Upper lobe of left lung (tissue), 6 donors: ENCODE measurements around the gene ATP9A. TPM values are rescaled to one million over a fixed set of nuclear protein-coding genes. Genes with fewer than 3 reads are reported as not detected.
A peak's percentile ranks its signal among the peaks of the same experiment; 100 is the strongest.

Experiments used
- ATAC-seq, 2 donors: fragments of 200-7000 bp; cut with Tn5 transposase; one replicate each; pipeline ENCODE4 v1.9.1; 2022; ENCODE audit warnings: mild to moderate bottlenecking in 2 of 2, moderate library complexity in 2 of 2; ENCODE audit not compliant: low FRiP score in 2 of 2
- DNase-seq, 2 donors: peaks; one replicate each; pipeline ENCODE4 v3.0.0-alpha.2; 2019 to 2020
- H3K27ac ChIP-seq, 4 donors: fragments of 200-600 bp; sonication (generic); one replicate each; pipeline ENCODE4 v1.5.1; 2016 to 2019
- H3K27me3 ChIP-seq, 4 donors: fragments of 200-600 bp; sonication (generic); one replicate each; pipeline ENCODE4 v1.5.1; 2017 to 2019
- H3K36me3 ChIP-seq, 4 donors: fragments of 200-600 bp; sonication (generic); one replicate each; pipeline ENCODE4 v1.5.1; 2016 to 2019
- H3K4me1 ChIP-seq, 4 donors: fragments of 200-600 bp; sonication (generic); one replicate each; pipeline ENCODE4 v1.5.1; 2018 to 2019
- H3K4me3 ChIP-seq, 4 donors: fragments of 200-600 bp; sonication (generic); one replicate each; pipeline ENCODE4 v1.5.1; 2017 to 2019; ENCODE audit warnings: mild to moderate bottlenecking in 2 of 4, moderate library complexity in 1 of 4
- H3K9me3 ChIP-seq, 4 donors: fragments of 200-600 bp; sonication (generic); one replicate each; pipeline ENCODE4 v1.5.1; 2018 to 2019
- EP300 ChIP-seq, 4 donors: sonication (generic); formaldehyde crosslinking; IDR thresholded peaks; one replicate each; pipeline ENCODE4 v1.5.1; 2017; ENCODE audit warnings: antibody characterized with exemption in 4 of 4, control low read depth in 2 of 4
- POLR2A ChIP-seq, 4 donors: fragments of 450-650 bp; IDR thresholded peaks; one replicate each; pipeline ENCODE4 v1.5.1; 2016 to 2017; ENCODE audit warnings: antibody characterized with exemption in 4 of 4, mild to moderate bottlenecking in 2 of 4
- POLR2AphosphoS5 ChIP-seq, 2 donors: sonication (generic); formaldehyde crosslinking; IDR thresholded peaks; one replicate each; pipeline ENCODE4 v1.5.1; 2017; ENCODE audit warnings: antibody characterized with exemption in 2 of 2
- WGBS, 2 donors: methylation state at CpG; one replicate each; pipeline ENCODE4 v1.1.5; 2017 to 2018; 5-methylcytosine and 5-hydroxymethylcytosine counted together
- total RNA-seq, 6 donors: library from RNA; depleted of rRNA in 4 of 6; stranded (reverse); fragments of >200 nt in 4 of 6; gene quantifications; one replicate each; pipeline versions ENCODE4 v1.1.0 to v1.2.1, GENCODE V29; 2016 to 2021
- TF ChIP-seq, protein P1 (sequence below), 6 experiments: fragments of 450-650 bp in 4 of 6; fragments of 200-600 bp in 2 of 6; sonication (generic) in 2 of 6; IDR thresholded peaks; one replicate each; pipeline ENCODE4 v1.5.1; 2016 to 2019; ENCODE audit warnings: antibody characterized with exemption in 6 of 6
- donor health status: DM: no; HTN: no; CAD: no; lungs with moderate emphysema.
- donor health status: DM: no; HTN: yes; CAD: no; lungs with severe emphysema.

Gene ATP9A
- total RNA-seq, 6 donors from 2014 or later: 15.7 to 31.3 (median 22.8) TPM

DNA sequence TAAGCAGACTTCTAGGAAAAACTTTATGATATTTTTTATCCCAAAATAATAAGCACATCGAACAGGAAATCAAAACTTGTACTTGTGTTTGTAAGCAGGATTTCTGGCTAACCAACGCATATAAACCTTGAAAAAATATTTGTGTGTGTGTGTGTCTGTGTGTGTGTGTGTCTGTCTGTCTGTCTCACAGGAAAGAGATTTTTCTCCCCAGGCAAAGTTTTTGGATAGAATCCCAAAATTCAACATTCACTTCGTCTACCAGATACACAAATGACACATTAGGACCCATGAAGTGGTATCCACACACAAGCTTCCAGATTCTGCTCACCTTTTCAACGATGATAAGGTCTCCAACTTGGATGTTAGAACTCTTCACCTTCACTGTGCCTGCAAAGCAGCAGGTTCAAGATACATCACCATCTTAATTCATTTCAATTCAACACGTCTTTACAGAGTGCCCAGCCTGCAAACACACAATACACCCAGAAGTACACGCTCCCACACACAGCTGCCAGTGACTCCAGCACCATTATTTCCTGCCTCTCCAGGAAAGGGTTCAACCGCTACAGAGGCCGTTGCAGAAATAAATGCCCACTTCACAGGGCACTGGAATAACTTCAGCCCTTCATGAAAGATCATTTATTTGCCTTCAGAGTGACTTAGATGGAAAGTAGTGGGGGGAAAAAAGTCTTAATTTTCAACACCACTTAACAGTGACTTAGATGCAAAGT, 70.9 kb downstream of the ATP9A start:
- ATAC-seq (no peak), DNase-seq (no peak)
- no peaks in the 10 kb centered on the region for H3K36me3 ChIP-seq
- no peak overlapping the region for H3K4me3 ChIP-seq
- H3K27ac ChIP-seq: no peak overlapping the region
- no peaks in the 10 kb centered on the region for H3K9me3 ChIP-seq
- H3K27me3 ChIP-seq: no peaks in the 10 kb centered on the region
- TF ChIP-seq, protein P1, sequence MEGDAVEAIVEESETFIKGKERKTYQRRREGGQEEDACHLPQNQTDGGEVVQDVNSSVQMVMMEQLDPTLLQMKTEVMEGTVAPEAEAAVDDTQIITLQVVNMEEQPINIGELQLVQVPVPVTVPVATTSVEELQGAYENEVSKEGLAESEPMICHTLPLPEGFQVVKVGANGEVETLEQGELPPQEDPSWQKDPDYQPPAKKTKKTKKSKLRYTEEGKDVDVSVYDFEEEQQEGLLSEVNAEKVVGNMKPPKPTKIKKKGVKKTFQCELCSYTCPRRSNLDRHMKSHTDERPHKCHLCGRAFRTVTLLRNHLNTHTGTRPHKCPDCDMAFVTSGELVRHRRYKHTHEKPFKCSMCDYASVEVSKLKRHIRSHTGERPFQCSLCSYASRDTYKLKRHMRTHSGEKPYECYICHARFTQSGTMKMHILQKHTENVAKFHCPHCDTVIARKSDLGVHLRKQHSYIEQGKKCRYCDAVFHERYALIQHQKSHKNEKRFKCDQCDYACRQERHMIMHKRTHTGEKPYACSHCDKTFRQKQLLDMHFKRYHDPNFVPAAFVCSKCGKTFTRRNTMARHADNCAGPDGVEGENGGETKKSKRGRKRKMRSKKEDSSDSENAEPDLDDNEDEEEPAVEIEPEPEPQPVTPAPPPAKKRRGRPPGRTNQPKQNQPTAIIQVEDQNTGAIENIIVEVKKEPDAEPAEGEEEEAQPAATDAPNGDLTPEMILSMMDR (IDR thresholded peaks at IDR 0.05): no peak
- no peak for TF ChIP-seq EP300 (IDR thresholded peaks at IDR 0.05)
- no peak for TF ChIP-seq POLR2A (IDR thresholded peaks at IDR 0.05)
- TF ChIP-seq POLR2AphosphoS5 (IDR thresholded peaks at IDR 0.05): no peak
- WGBS, 2 donors: 37 to 49% methylated on average over 8 of the region's 8 CpGs
- peaks cover 6 to 22% (median 14%) of the 10 kb centered on the region in 4 donors for H3K4me1 ChIP-seq

DNA sequence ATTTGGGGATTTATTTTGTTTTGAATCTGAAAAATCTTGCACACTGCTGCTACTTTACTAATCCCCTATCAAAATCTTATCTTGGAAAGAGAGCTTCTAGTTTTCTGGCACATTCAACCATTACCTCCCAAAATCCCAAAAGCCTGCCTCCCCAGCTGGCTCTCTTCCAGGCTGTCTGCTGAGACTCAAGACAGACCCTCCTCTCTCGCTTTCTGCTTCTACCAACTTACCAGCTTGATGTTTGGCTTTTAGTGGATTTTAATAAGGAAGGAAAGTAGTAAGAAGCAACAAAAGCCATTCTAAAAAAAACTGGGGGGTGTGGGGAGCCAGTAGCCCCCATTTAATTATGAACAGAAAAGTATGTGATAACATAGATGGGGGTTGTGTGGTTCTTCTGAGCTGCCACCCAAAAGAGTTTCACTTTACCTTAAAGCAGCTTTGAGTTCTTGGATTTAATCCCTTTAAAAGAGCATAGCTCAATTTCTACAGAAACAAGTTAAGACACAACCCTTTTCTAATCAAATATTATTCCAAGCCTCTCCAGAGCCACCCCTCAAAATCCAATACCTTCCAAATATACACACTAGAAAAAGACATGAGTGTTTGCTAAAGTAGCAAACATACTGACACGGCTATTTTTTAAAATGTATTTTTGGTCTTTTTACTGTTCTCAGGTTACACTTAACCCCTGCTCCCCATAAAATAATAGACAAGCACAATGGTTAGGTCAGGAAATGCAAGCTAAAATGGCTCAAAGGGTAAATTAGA, 71.7 kb downstream of the ATP9A start:
- no peak for TF ChIP-seq POLR2AphosphoS5 (IDR thresholded peaks at IDR 0.05)
- TF ChIP-seq, protein P1 (IDR thresholded peaks at IDR 0.05): no peak
- no peak for TF ChIP-seq POLR2A (IDR thresholded peaks at IDR 0.05)
- TF ChIP-seq EP300 (IDR thresholded peaks at IDR 0.05): no peak
- 36 to 45% methylated on average over 2 of the region's 2 CpGs for WGBS, 2 donors
- Histone ChIP-seq H3K4me3 (peak overlapping the region in 1 of 4 donors; percentile 3), H3K9me3 (no peaks in the 10 kb centered on the region), H3K36me3 (peaks cover 0 to 4% (median 0%) of the 10 kb centered on the region in 4 donors), H3K4me1 (peaks cover 6 to 22% (median 14%) of the 10 kb centered on the region in 4 donors), H3K27ac (no peak overlapping the region), H3K27me3 (no peaks in the 10 kb centered on the region)
- ATAC-seq (no peak), DNase-seq (no peak)

DNA sequence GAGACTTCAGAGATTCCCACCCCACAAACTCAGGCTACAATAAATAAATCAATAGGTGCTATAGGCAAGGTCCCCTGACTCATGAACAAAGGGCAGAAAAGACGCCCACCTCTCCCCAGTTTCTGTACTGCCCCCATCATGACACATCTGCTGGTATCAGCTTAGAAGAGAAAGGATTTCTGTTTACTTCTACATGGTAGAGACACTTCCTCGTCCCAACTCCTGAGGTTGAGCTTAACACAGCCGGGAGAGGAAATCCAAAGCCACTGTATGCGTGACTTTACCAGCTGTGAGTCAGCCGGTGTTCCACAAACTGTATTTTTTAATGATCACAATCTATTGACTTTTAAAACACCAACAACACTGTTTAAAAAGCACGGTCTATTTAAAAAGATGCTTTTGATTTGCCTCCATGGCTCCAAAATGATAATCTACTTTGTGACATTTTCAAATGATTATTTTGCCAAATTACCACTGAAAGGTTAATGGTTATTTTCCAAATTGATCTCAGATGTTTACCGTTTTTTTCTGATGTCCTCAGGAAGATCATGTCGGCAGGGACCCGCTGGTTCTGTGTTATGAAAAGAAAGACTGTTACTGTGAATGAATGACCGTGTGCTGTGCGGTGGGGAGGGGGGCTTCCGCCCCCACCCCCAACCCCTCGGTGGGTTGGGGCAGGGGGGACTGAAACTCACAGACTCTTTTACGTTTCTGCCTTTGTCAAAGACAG, 72.5 kb downstream of the ATP9A start:
- DNase-seq (no peak), ATAC-seq (peak in 1 of 2 donors; percentile 37)
- no peak for TF ChIP-seq EP300 (IDR thresholded peaks at IDR 0.05)
- TF ChIP-seq, protein P1 (IDR thresholded peaks at IDR 0.05): no peak
- TF ChIP-seq POLR2AphosphoS5 (IDR thresholded peaks at IDR 0.05): no peak
- TF ChIP-seq POLR2A (IDR thresholded peaks at IDR 0.05): no peak
- 16 to 35% methylated on average over 14 of the region's 14 CpGs for WGBS, 2 donors
- no peak overlapping the region for H3K27ac ChIP-seq
- H3K4me3 ChIP-seq: peak overlapping the region in 1 of 4 donors; percentile 3
- peaks cover 6 to 22% (median 14%) of the 10 kb centered on the region in 4 donors for H3K4me1 ChIP-seq
- no peaks in the 10 kb centered on the region for H3K27me3 ChIP-seq
- H3K36me3 ChIP-seq: peaks cover 0 to 4% (median 0%) of the 10 kb centered on the region in 4 donors
- H3K9me3 ChIP-seq: no peaks in the 10 kb centered on the region

- peaks cover 6 to 22% (median 14%) of the 10 kb centered on the region in 4 donors for H3K4me1 ChIP-seq
- no peak for DNase-seq
- no peak for TF ChIP-seq POLR2A (IDR thresholded peaks at IDR 0.05)
- no peak for TF ChIP-seq EP300 (IDR thresholded peaks at IDR 0.05)
- TF ChIP-seq POLR2AphosphoS5 (IDR thresholded peaks at IDR 0.05): no peak
- TF ChIP-seq, protein P1 (IDR thresholded peaks at IDR 0.05): no peak
These were observed 75.3 kb downstream of the ATP9A start for GRCh38 chr20:51692806-51693400.

More at GRCh38 chr20:51692806-51693400, 75.3 kb downstream of the ATP9A start:
- no peaks in the 10 kb centered on the region for H3K27me3 ChIP-seq
- no peak overlapping the region for H3K4me3 ChIP-seq
- 91% methylated on average over 13 of the region's 13 CpGs for WGBS, 2 donors
- H3K27ac ChIP-seq: no peak overlapping the region
- H3K9me3 ChIP-seq: no peaks in the 10 kb centered on the region
- no peak for ATAC-seq
- peaks cover 0 to 4% (median 0%) of the 10 kb centered on the region in 4 donors for H3K36me3 ChIP-seq
